Mesothelial cell of epicardium (in vitro differentiated cells): ENCODE data around the gene OR14I1. TPM values are rescaled to one million over a fixed set of nuclear protein-coding genes. Genes with fewer than 3 reads are reported as not detected.

Source experiments
- DNase-seq, 2 experiments: peaks; one replicate each; pipeline ENCODE4 v3.0.0; 2021; ENCODE audit warnings: low spot score in 2 of 2; ENCODE audit not compliant: unreplicated experiment in 2 of 2
- H3K27ac Mint-ChIP-seq: 2 replicates; pipeline ENCODE4 v1.8.0; 2021; ENCODE audit warnings: mixed read lengths
- H3K27me3 Mint-ChIP-seq: 2 replicates; pipeline ENCODE4 v1.8.0; 2021; ENCODE audit warnings: low read depth, mixed read lengths
- H3K36me3 Mint-ChIP-seq: 2 replicates; pipeline ENCODE4 v1.8.0; 2021; ENCODE audit warnings: mixed read lengths
- H3K4me1 Mint-ChIP-seq: 2 replicates; pipeline ENCODE4 v1.8.0; 2021; ENCODE audit warnings: mixed read lengths
- H3K4me3 Mint-ChIP-seq: 2 replicates; pipeline ENCODE4 v1.8.0; 2021; ENCODE audit warnings: mild to moderate bottlenecking, moderate library complexity, mixed read lengths
- H3K9me3 Mint-ChIP-seq: 2 replicates; pipeline ENCODE4 v1.8.0; 2021; ENCODE audit warnings: mixed read lengths
- total RNA-seq: library from RNA; stranded (reverse); gene quantifications from 3 replicates; pipeline ENCODE4 v1.2.1, GENCODE V29; 2021
- TF ChIP-seq, protein P1 (sequence below): fragments of 200-600 bp; sonication (generic); IDR thresholded peaks from one replicate; pipeline ENCODE4 v1.5.0; 2021; ENCODE audit warnings: antibody characterized with exemption; ENCODE audit not compliant: unreplicated experiment

Gene OR14I1
- not detected in 3 replicates for total RNA-seq

DNA sequence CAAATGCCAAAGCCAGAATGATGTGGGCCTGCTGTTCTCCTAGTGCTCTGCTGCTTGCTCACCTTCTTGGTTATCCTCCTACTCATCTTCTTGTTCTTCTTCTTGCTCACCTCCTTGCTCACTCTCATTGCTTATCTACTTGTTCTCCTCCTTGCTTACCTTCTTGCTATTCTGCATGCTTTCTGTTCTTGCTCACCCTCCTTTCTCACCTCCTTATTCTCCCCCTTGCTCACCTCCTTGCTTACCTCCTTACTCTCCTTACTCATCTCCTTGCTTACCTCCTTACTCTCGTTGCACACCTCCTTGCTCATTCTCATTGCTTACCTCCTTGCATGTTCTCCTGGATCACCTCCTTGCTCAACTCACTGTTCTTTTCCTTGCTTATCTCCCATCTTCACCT lies at the start of gene OR14I1:
TSS of gene OR14I1 (minus strand) at position 53 of the 400 bp plus-strand sequence.
- peaks cover 2% of the 10 kb centered on the region for H3K36me3 Mint-ChIP-seq
- H3K9me3 Mint-ChIP-seq = peaks cover 31% of the 10 kb centered on the region
- no peak within 1 kb of the TSS for H3K27ac Mint-ChIP-seq
- no peaks in the 10 kb centered on the region for H3K4me1 Mint-ChIP-seq
- H3K4me3 Mint-ChIP-seq = no peak within 1 kb of the TSS
- no peaks in the 10 kb centered on the region for H3K27me3 Mint-ChIP-seq
- TF ChIP-seq, protein P1, sequence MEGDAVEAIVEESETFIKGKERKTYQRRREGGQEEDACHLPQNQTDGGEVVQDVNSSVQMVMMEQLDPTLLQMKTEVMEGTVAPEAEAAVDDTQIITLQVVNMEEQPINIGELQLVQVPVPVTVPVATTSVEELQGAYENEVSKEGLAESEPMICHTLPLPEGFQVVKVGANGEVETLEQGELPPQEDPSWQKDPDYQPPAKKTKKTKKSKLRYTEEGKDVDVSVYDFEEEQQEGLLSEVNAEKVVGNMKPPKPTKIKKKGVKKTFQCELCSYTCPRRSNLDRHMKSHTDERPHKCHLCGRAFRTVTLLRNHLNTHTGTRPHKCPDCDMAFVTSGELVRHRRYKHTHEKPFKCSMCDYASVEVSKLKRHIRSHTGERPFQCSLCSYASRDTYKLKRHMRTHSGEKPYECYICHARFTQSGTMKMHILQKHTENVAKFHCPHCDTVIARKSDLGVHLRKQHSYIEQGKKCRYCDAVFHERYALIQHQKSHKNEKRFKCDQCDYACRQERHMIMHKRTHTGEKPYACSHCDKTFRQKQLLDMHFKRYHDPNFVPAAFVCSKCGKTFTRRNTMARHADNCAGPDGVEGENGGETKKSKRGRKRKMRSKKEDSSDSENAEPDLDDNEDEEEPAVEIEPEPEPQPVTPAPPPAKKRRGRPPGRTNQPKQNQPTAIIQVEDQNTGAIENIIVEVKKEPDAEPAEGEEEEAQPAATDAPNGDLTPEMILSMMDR = no peak
- DNase-seq = no peak

DNA sequence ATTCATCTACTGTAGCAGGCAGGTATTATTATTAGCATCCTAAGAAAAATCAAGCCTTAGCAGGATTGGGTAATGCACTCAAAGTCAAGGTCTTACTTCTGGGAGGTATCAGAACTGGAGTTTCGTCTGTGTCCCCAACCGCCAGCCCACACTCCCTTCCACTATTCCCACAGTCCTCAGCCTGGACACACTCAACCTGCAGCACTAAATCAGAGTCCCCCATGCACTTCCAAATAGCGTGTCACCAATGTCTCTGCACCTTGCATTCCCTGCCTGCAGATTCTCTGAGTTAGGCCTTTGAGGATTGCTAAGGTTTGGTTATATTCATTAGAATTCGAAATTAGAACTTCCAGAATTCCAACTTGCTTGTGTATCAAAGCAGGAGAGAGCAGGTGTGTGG lies 49.1 kb upstream of the OR14I1 start:
- Mint-ChIP-seq H3K36me3 (no peaks in the 10 kb centered on the region), H3K4me1 (no peaks in the 10 kb centered on the region), H3K27me3 (no peaks in the 10 kb centered on the region), H3K4me3 (no peak overlapping the region), H3K27ac (no peak overlapping the region), H3K9me3 (peaks cover 35% of the 10 kb centered on the region)
- DNase-seq = no peak
- TF ChIP-seq, protein P1 = no peak

DNA sequence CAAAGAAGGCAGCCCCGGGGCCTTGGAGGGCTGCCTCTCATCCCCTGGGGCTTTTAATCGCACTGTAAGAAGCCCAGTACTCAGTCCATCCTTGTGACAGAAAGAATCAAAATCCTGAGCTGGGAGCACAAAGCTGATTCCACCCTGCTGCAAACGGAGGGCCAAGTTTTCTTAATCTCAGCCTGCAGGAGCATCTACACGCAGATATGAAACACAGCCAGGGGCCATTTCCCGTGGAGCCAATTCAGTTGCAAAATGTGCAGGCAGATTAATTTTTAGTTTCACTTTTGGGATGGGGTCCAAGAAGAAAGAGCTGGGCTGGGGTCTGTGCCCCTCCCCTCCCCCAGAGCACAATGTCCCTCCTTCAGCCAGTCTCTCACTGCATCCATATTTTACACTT lies 48.6 kb upstream of the OR14I1 start:
- Mint-ChIP-seq H3K4me3 (no peak overlapping the region), H3K27me3 (no peaks in the 10 kb centered on the region), H3K27ac (no peak overlapping the region), H3K36me3 (peaks cover 2% of the 10 kb centered on the region), H3K9me3 (peaks cover 34% of the 10 kb centered on the region), H3K4me1 (no peaks in the 10 kb centered on the region)
- TF ChIP-seq, protein P1 = no peak
- no peak for DNase-seq

DNA sequence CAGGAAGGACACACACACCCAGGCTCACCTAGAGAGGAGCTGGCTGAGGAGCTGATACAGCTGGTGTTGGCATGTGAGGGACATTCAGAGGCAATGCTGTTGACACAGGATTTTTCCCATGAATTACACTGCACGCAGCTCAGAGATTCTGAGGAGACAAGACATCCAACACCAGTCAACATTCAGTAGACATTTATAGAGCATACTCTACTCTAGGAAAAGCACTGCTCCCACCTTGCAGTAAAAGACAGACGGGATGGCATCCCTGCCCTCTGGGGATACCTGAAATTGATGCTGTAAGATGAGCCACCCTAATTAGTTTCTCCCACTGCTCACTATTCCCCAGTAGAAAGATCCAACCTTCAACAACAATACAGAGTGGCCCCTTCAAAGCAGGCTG lies 47.9 kb upstream of the OR14I1 start:
- peaks cover 3% of the 10 kb centered on the region for H3K36me3 Mint-ChIP-seq
- H3K27me3 Mint-ChIP-seq = no peaks in the 10 kb centered on the region
- H3K4me1 Mint-ChIP-seq = no peaks in the 10 kb centered on the region
- TF ChIP-seq, protein P1 = no peak
- DNase-seq = no peak
- H3K4me3 Mint-ChIP-seq = no peak overlapping the region
- H3K27ac Mint-ChIP-seq = no peak overlapping the region
- peaks cover 38% of the 10 kb centered on the region for H3K9me3 Mint-ChIP-seq

DNA sequence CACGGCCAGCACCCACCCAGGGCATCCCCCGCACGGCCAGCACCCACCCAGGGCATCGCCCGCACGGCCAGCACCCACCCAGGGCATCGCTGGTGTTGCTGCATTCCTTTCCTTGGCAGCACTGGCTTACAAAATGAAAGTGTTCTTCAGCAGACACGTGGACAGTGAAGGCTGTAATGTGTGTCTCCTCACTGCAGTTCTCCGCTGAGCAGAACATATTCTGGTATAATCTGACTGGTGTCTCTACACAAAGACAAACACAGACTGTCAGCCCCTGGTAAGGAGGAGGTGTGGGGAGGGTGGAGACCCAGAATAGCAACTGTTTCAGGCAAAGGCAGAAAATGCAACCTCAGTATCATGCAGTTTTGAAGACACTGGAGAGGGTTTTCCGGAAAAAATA lies 45.6 kb upstream of the OR14I1 start:
- no peaks in the 10 kb centered on the region for H3K27me3 Mint-ChIP-seq

More for the DNA sequence above, 45.6 kb upstream of the OR14I1 start:
- Mint-ChIP-seq H3K4me1 (no peaks in the 10 kb centered on the region), H3K27ac (no peak overlapping the region), H3K4me3 (no peak overlapping the region), H3K9me3 (peaks cover 48% of the 10 kb centered on the region), H3K36me3 (peaks cover 3% of the 10 kb centered on the region)
- DNase-seq = no peak
- TF ChIP-seq, protein P1 = no peak
